Vagina (tissue), 2 donors: ENCODE measurements around the gene MTARC2. TPM values are rescaled to one million over a fixed set of nuclear protein-coding genes. Genes with fewer than 3 reads are reported as not detected.
A peak's percentile ranks its signal among the peaks of the same experiment; 100 is the strongest.

Experiments
- DNase-seq, 2 donors: peaks; one replicate each; pipeline ENCODE4 v3.0.0-alpha.2; 2017; ENCODE audit errors: extremely low spot score in 2 of 2
- H3K27ac ChIP-seq: fragments of 200-600 bp; sonication (generic); one replicate; pipeline ENCODE4 v1.5.1; 2019
- H3K27me3 ChIP-seq: fragments of 200-600 bp; sonication (generic); one replicate; pipeline ENCODE4 v1.5.1; 2019
- H3K36me3 ChIP-seq, 2 donors: fragments of 200-600 bp; sonication (generic); one replicate each; pipeline ENCODE4 v1.5.1; 2017 to 2019
- H3K4me1 ChIP-seq: fragments of 200-600 bp; sonication (generic); one replicate; pipeline ENCODE4 v1.5.1; 2019
- H3K4me3 ChIP-seq, 2 donors: fragments of 200-600 bp; sonication (generic); 1 replicate in 1 of 2; 2 replicates in 1 of 2; pipeline ENCODE4 v1.5.1; 2016 to 2019
- H3K9me3 ChIP-seq: fragments of 200-600 bp; sonication (generic); one replicate; pipeline ENCODE4 v1.5.1; 2019
- CTCF ChIP-seq, 3 experiments: fragments of 450-650 bp in 2 of 3; fragments of 200-600 bp in 1 of 3; sonication (generic) in 1 of 3; IDR thresholded peaks; one replicate each; pipeline ENCODE4 v1.5.1; 2017 to 2019; ENCODE audit warnings: antibody characterized with exemption in 3 of 3, mild to moderate bottlenecking in 2 of 3, moderate library complexity in 2 of 3
- POLR2A ChIP-seq, 2 donors: fragments of 450-650 bp; IDR thresholded peaks; one replicate each; pipeline ENCODE4 v1.6.1; 2017; ENCODE audit warnings: antibody characterized with exemption in 2 of 2, mild to moderate bottlenecking in 2 of 2, moderate library complexity in 2 of 2
- POLR2AphosphoS5 ChIP-seq, 2 donors: sonication (generic); formaldehyde crosslinking; IDR thresholded peaks; one replicate each; pipeline ENCODE4 v1.9.0; 2017; ENCODE audit warnings: antibody characterized with exemption in 2 of 2, mild to moderate bottlenecking in 2 of 2, low read depth in 1 of 2; ENCODE audit not compliant: insufficient read depth in 1 of 2
- intact Hi-C: fragments of 100-400 bp; cut with DNase I; formaldehyde crosslinking; loops from one replicate; pipeline ENCODE4 v1.15.1; 2023
- total RNA-seq: library from RNA; depleted of rRNA; stranded (reverse); fragments of >200 nt; gene quantifications from one replicate; pipeline ENCODE4 v1.2.3, GENCODE V29; 2016

MTARC2 gene
- 14.7 TPM for total RNA-seq

GRCh38 chr1:220748089-220748934, at the start of gene MTARC2:
Gene MTARC2, plus strand, starts transcription at chr1:220748322. Its CDS starts 210 bp downstream, at chr1:220748532.
- H3K27me3 ChIP-seq, result no peaks in the 10 kb centered on the region
- H3K27ac ChIP-seq, result peak within 1 kb of the TSS; percentile 75
- H3K4me3 ChIP-seq, result peak within 1 kb of the TSS; percentile 65 to 76
- peaks cover 35% of the 10 kb centered on the region for H3K4me1 ChIP-seq
- no peaks in the 10 kb centered on the region for H3K36me3 ChIP-seq
- intact Hi-C loops, result no loop called here
- peak in 1 of 2 donors; percentile 72 for TF ChIP-seq POLR2A (IDR thresholded peaks at IDR 0.05)
- TF ChIP-seq CTCF (IDR thresholded peaks at IDR 0.05), result no peak
- TF ChIP-seq POLR2AphosphoS5 (IDR thresholded peaks at IDR 0.05; ENCODE audit: insufficient read depth in 1 of 2, low read depth in 1 of 2), result peak; percentile 31 to 89
- DNase-seq, result no peak
- H3K9me3 ChIP-seq, result no peaks in the 10 kb centered on the region

- Histone ChIP-seq H3K36me3 (no peaks in the 10 kb centered on the region), H3K4me3 (no peak overlapping the region), H3K9me3 (no peaks in the 10 kb centered on the region), H3K27me3 (no peaks in the 10 kb centered on the region), H3K4me1 (peaks cover 5% of the 10 kb centered on the region), H3K27ac (no peak overlapping the region)
- DNase-seq, result no peak
- TF ChIP-seq POLR2A (IDR thresholded peaks at IDR 0.05) (no peak), POLR2AphosphoS5 (IDR thresholded peaks at IDR 0.05; ENCODE audit: insufficient read depth in 1 of 2, low read depth in 1 of 2) (no peak), CTCF (IDR thresholded peaks at IDR 0.05) (no peak)
- intact Hi-C loops, result no loop called here
These were observed 49.5 kb upstream of the MTARC2 start for GRCh38 chr1:220698607-220699016.

GRCh38 chr1:220699044-220699443, 49.1 kb upstream of the MTARC2 start:
- Histone ChIP-seq H3K4me3 (no peak overlapping the region), H3K27me3 (no peaks in the 10 kb centered on the region), H3K27ac (no peak overlapping the region), H3K9me3 (no peaks in the 10 kb centered on the region), H3K36me3 (no peaks in the 10 kb centered on the region), H3K4me1 (peaks cover 5% of the 10 kb centered on the region)
- no peak for DNase-seq
- intact Hi-C loops, result no loop called here
- TF ChIP-seq CTCF (IDR thresholded peaks at IDR 0.05) (no peak), POLR2AphosphoS5 (IDR thresholded peaks at IDR 0.05; ENCODE audit: insufficient read depth in 1 of 2, low read depth in 1 of 2) (no peak), POLR2A (IDR thresholded peaks at IDR 0.05) (no peak)

- H3K4me3 ChIP-seq, result no peak overlapping the region
- intact Hi-C loops, result no loop called here
- DNase-seq, result no peak
- peaks cover 5% of the 10 kb centered on the region for H3K4me1 ChIP-seq
- no peaks in the 10 kb centered on the region for H3K27me3 ChIP-seq
- no peaks in the 10 kb centered on the region for H3K9me3 ChIP-seq
- H3K27ac ChIP-seq, result no peak overlapping the region
- H3K36me3 ChIP-seq, result no peaks in the 10 kb centered on the region
- TF ChIP-seq POLR2AphosphoS5 (IDR thresholded peaks at IDR 0.05; ENCODE audit: insufficient read depth in 1 of 2, low read depth in 1 of 2) (no peak), CTCF (IDR thresholded peaks at IDR 0.05) (no peak)
These were observed 47.5 kb upstream of the MTARC2 start for GRCh38 chr1:220700556-220701179.

- no peak overlapping the region for H3K27ac ChIP-seq
- no peaks in the 10 kb centered on the region for H3K36me3 ChIP-seq
- H3K4me1 ChIP-seq, result peaks cover 5% of the 10 kb centered on the region
- TF ChIP-seq POLR2A (IDR thresholded peaks at IDR 0.05) (no peak), POLR2AphosphoS5 (IDR thresholded peaks at IDR 0.05; ENCODE audit: insufficient read depth in 1 of 2, low read depth in 1 of 2) (no peak), CTCF (IDR thresholded peaks at IDR 0.05) (no peak)
- H3K27me3 ChIP-seq, result no peaks in the 10 kb centered on the region
- no peak for DNase-seq
- no peak overlapping the region for H3K4me3 ChIP-seq
- no peaks in the 10 kb centered on the region for H3K9me3 ChIP-seq
- intact Hi-C loops, result no loop called here
These were observed 46.1 kb upstream of the MTARC2 start for GRCh38 chr1:220701974-220702373.
